GM11168 (cell line): ENCODE results near the gene KRT2.
"Not testable (repeated sequence)": the region's sequence is repeated elsewhere in the genome, so short reads cannot be mapped to it uniquely, and the experiment has no call there.

Experiments
- in situ Hi-C: fragments of 300-500 bp; cut with MboI; formaldehyde crosslinking; loops from one replicate; pipeline ENCODE4 v1.12.0; 2022; ENCODE audit warnings: low sequenced_read_pairs; ENCODE audit not compliant: unreplicated experiment

The KRT2 gene

DNA sequence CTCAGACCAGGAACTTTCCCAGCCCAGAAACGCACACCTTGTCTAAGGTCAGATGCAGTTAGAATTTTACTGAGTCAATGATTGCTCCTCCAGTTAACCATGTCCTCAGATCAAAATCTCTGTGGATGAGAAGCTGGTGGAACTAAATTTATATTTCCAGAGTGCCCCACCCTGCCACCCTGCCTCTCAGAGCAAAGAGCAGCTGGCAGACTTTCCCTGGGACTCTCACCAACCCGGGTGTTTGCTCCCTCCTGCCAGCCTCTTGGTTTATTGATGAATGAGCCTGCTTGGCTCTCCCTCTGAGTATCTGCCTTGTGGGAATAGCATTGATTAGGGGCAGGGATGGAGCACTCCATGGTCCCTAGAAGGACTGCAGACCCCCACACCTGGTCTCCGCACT, 34.1 kb upstream of the KRT2 start:
- in situ Hi-C loops = no loop called here

DNA sequence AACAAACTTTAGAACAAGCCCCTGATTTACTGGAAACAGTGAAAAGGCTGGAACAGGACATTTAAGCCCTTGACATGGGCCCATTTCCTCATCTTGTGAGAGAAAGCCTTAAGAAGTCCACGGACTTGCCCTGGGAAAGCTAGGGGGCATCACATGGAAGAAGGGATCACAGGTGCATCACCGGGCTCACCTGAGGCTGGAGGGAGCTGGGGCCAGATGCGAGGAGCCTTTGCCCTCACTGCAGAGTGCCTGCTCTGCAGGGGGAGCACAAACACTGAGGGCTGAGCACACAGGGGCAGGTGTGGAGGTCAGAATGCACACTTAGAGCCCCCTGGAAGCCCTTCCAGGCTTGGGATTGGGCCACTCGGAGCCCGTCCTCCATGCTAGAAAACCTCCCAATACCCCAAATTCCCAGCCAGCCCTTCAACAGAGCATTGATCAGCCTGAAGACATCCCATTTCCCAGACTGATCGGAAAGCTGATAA, 33.4 kb upstream of the KRT2 start:
- in situ Hi-C loops = no loop called here

DNA sequence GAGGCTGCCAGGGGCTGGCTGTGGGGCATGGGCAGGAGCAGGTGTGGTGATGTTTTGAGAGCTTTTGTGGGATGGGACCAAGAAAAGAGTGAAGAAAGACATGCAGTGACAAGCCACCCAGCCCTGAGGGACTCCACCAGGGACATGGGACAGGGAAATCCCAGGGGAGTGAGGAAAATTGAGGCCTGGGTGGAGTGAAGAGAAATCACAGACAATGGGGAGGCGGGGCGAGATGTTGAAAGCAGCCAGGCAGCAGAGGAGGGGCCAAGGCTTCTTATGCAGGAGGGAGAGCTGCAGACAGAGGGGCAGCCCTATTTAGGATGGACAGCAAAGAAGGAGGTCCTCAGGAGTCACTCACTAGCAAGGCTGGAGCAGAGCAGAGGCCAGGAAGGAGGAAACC, 32.4 kb upstream of the KRT2 start:
- in situ Hi-C loops = no loop called here

DNA sequence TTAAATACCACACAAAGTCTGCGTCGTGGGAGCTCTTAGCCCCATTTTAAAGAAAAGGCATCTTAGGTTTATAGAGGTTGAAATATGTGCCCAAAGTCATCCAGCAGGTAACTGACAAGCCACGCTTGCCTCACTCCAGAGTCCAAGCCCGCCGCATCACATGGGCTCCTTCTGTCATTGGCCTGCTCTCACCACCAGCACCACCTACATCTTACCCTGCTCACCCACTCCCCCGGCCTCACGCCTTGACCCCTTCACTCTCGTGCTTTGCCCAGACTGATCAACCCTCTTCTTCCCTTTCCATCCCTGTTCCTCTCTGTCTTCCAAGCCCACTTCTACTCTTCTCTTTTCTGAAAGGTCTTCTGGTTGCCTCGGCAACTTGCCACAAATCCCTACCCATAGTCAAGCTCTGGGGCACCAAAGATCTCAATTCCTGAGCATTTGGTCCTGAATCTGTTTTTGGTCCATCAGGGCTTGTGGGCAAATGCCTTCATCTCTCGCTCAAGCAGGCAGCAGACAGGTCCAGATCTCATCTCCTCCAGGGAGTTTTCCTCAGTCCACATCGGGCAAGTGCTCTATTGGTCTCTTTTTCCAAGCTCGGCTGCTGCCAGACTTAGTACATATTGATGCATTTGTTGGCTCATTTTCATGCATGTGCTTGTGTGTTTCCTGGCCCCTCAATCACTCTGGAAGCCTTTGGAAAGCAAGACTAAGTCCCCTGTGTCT, 31.7 kb upstream of the KRT2 start:
- in situ Hi-C loops = no loop called here

DNA sequence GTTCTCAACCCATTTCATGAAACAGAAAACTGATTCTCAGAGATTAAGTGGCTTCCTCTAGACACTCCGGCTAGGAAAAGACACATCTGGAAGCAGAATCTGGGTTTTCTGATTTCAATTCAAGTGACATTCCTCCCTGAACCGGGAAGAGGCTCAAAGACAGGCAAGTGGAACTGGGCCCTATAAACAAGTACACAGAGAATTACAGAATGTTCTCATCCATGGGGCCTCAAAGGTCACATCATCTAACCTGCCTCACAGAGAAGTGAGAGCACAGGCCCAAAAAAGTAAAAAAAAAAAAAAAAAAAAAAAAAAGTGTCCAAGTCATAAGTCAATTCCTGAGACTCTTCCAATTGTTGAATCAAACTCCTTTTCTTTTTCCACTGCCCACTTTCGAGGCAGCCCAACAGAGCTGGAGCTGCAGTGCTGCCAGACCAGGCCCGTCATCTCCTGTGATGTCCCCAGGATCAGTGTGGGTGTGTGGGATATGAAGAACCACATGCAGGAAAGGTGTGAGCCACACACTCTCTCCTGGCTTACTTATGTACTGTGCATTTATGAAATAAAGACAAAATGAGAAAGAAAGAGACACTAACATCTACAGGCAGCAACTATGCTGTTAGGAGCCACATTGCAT, 31.0 kb upstream of the KRT2 start:
- in situ Hi-C loops = no loop called here

DNA sequence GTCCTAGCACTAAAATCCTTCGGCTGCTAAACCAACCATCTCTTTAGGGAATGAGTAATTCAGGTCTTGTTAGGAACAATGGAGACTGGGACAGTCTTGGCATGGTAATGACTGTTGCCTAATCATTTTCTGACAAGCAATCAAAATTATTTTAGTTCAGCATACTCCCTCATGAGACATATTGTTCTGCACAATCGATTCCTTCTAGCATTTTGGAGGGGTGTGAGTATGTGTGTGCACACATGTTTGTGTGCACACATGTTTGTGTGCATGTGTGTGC, 30.3 kb upstream of the KRT2 start:
- in situ Hi-C loops = no loop called here

DNA sequence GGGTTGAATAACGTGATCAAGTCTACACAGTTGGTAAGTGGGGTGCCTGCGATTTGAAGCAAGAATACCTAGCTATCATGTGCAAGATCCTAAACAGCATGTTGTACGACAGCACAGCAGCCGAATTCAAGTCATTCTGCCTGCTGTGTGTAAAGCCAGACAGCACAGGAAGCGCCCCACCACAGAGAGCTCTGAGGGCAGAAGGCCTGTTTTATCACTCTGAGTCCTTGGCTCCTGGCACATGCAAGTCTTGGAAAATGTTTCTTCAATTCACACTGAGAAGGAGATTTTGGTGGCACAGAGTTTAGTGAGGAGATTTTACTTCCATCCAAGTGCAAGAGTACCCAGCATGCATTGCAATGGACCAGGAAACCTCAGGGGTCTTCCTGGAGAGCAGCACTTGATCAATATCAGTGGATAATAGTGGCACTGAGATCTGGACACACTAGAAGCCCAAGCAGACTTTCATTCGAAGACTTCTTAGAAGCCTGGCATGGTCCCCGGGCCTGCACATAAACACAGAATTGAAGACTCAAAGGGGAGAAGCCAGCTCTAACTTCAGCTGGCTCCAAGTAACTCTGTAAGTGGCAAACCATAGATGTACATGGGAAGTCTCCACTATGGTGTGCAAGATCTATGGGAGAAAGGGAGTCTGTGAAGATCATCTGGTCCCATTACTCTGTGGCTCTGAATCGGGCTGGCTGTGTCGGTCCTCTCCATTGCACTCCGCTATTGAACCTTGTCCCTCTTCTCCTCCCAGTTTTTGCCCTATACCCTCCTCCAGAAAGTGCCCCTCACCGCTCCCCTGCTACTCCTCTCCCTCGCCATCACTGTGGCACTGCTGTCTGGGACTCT, 29.7 kb upstream of the KRT2 start:
- in situ Hi-C loops = no loop called here

DNA sequence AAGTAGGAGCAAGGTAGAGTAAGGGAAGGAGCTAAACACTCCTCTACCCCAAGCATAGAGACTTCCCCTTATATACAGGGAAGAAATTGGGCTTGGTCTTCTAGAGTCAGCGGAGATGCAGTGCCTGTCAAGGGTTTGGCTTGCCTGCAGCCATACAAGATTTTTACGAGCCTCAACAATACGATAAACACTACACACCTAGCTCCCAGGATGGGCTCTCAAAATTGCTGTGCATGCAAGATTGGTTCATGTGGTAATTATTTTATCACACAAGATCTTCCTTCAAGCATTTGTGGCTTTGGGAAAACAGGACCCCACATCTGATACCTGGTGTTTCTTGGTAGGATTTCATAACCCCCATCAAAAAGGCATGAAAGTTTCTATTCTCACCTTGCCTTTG, 28.4 kb upstream of the KRT2 start, which contains the start of gene KRT1:
Gene KRT1, minus strand, starts transcription at position 45 of the 400 bp plus-strand sequence. CDS start 59 bp downstream, outside the sequence.
- in situ Hi-C loops = no loop called here

DNA sequence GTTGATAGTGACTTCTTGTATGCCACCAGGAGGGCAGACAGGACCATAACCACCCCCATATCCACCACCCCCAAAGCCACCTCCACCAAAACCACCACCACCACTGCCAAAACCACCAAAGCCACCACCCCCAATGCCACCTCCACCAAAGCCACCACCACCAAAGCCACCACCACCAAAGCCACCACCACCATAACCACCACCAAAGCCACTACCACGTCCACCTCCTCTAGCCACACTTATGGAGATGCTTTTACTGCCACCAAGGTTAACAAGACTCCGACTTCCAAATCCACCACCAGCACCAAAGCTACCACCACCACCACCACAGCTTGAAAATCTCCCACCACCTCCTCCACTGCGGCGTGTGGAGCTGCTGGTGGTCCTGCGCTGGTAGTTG, 27.9 kb upstream of the KRT2 start:
- in situ Hi-C loops = no loop called here

DNA sequence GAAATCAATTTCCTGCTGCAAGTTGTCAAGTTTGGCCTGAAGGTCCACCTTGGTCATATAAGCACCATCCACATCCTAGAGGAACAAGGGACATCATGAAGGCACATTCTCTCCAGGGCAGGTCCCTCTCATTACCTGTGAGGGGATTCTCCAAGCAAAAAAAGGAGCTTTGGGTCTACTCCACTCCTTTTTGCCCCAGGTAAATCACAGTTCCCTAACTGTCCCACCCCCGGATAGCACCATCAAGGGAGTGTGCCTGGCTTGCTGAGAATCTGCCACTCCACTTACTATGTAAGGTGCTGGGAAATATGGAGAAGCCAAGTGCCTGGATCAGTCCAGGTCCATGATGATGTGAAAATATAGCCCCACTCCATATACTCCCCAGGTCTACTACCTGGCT, 25.7 kb upstream of the KRT2 start:
- in situ Hi-C loops = no loop called here

DNA sequence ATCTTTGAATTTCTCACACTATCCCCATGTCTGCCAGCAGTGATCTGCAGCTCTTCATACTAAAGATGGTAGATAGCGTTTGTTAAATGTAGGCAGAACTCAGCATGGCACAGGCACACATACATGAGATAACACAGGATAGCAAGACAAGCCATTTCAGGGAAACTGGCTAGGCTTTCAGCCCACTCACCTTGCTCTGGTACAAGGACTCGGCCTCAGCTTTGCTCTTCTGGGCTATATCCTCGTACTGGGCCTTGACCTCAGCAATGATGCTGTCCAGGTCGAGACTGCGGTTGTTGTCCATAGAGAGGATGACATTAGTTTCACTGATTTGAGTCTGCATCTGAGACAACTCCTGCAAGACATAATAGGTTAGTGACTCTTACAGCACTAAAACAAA, 25.1 kb upstream of the KRT2 start:
- in situ Hi-C loops = no loop called here

DNA sequence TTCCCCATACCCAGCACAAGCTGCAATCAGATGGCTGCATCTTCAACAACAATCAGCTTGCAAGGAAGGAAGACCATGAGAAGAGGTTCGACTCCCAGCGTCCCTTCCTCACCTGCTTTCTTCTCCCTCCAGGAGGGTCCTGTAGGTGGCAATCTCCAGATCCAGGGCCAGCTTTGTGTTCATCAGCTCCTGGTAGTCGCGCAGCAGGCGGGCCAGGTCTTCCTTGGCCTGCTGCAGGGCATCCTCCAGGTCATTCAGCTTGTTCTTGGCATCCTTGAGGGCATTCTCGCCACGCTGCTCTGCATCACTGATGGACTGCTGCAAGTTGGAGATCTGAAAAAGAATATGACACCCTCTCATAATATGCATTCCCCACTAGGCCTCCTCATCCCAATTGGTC, 24.2 kb upstream of the KRT2 start:
- in situ Hi-C loops = no loop called here

DNA sequence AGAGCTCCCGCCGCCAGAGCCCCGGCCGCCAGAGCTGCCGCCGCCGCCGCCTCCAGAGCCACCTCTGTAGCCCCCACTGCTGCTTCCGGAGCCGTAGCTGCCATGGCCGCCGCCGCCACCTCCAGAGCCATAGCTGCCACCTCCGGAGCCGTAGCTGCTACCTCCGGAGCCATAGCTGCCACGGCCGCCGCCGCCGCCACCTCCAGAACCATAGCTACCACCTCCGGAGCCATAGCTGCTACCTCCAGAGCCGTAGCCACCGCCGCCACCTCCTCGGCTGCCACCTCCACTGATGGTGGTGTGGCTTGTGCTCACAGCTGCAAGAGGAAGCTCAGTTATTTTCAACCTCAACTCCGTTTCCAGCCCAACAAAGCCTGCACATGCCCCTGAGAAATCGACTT, 23.3 kb upstream of the KRT2 start:
- in situ Hi-C loops = no loop called here

DNA sequence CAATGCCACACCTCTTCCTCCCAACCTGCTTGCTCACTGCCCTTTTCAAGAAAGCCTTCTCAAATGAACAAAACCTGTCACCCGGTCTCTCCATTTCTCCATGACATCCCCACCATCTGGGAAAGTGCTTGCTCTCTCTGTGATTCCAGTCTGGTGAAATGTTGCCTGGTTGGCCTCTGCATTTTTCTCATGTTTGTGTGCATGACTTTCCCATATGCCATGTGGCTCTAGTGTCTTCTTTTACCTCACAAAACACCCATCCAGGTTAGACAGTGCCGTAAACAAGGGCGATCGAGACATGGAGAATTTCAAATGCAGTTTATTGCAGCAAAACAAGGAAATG, 22.4 kb upstream of the KRT2 start:
- in situ Hi-C loops = no loop called here

DNA sequence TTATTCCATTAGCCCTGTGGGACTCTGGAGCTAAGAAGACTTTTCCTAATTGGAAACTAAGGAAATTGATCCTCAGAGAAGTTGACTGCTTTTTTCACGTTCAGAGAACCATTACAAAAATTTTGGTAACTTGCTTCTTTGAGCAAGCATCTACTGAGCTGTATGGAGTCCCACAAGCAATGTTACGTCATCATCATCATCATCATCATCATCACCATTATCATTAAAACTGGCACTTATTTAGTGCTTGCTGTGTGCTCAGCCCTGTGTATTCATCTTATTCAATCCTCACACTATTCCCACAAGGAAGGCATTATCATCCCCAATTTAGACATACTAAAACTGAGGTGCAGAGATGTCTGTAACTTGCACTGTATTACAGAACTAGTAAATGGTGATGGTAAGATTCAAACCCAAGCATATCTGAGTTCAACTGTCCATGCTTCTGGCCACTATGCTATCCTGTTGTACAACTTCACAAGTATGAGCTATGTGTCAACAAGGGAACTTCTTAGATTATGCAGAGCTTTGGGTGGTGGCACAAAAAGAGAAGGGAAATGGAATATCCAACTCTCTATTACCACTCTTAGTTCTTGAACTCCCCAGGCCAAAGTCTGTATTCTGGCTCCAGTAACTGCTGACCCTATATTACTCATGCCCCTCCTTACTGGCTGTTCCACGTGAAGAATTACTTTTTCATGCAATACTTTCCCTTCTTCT, 21.9 kb upstream of the KRT2 start:
- in situ Hi-C loops = no loop called here

DNA sequence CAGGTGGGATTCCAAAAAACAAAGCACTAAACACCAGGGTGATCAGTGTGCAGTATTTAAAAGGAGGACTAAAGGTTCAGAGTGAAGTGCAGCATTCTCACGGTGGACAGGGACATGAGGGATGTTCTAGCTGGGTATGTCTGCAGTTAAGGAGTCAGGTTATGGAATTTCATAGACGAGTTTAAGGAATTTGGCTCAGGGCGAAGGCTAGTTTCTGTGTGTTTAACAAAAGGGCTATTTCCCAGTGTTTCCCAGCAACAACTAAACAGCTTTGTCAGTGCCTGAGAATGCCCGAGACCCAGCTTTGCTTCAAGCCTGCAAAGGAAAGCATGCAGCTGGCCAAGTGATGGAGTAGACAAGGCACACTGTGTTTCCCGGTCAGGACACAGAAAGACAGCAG, 21.2 kb upstream of the KRT2 start:
- in situ Hi-C loops = no loop called here

DNA sequence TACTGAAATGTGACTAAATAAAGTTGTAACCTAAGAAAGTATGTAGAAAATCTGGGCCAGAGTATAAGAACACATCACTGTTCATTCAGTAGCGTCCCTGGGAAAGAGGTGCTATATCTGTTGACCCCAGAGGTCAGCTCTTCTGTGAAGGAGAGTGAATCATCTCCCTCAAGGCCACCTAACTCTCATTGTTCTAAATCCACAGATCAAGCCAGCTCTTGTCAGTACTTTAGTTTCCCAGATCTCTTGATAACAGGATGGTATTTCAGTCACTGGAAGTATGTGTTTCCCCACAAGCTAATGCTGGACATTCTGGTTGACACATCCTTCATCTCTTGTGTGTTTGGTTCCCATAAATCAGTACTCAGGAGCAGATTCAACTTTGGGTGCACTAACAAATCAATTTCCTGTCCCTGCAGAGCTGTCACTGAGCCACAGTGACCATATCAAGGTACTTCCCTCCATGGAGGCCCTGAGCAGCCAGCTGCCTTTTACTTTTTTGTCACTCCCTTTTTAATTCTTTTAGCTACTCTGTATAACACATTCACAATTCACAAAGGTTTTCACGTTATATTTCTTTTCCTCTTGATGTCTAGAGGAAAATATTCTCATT, 20.4 kb upstream of the KRT2 start:
- in situ Hi-C loops = no loop called here

DNA sequence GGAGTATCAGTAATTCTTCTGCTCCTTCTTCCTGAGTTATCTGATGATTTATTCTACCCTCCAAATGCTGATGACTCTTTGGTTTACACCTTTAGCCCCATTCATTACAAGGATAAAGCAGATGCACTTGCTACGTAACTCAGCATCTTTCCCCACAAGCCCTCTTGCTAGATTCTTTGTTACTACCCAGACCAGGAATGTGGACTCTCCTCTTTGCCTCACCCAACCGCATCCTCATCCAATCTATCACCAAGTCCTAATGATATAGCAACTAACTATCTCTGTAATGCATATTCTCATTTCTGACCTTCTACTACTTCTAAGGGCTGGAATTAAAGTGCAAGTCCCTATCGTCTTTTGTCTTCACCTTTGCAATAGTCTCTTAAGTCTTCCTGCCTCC, 18.9 kb upstream of the KRT2 start:
- in situ Hi-C loops = no loop called here

DNA sequence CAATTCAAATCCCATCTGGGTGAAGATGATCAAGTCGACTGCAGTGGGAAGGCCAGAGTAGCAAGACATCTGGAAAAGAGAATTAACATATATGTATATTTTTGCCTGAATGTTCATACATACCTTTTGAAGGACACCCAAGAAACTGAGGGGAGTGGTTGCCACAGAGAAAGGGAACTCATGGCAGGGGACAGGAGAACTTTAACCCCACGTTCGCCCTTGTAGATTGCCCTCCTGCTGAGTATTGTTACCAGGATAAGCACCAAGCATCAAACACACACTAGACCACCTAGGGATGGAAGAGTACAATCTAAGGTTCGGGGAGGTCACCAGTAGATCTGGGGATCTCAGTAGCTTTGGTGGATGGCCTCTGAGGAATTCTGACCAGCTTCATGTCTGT, 18.5 kb upstream of the KRT2 start:
- in situ Hi-C loops = no loop called here

DNA sequence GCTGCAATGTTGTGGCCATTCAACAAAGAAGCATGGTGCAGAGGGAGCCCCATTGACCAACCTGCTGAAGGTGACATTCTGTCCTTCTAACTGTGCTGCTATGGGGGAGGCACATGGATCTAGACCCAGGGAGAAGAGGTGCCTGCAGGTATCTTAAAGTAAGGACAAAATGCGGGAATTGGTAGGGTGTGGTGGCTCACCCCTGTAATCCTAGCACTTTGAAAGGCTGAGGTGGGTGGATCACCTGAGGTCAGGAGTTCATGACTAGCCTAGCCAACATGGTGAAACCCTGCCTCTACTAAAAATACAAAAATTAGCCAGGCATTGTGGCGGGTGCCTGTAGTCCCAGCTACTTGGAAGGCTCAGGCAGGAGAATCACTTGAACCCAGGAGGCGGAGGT, 17.9 kb upstream of the KRT2 start:
- in situ Hi-C loops = not testable (repeated sequence)
